Ishikawa (cell line): ENCODE results near the gene DAO.

Source experiments
- CEBPB ChIP-seq: IDR thresholded peaks from 2 replicates; pipeline ENCODE4 v1.6.1; 2012
- CREB1 ChIP-seq: IDR thresholded peaks from 2 replicates; pipeline ENCODE4 v1.6.1; 2012; ENCODE audit warnings: low read depth
- EGR1 ChIP-seq: IDR thresholded peaks from 2 replicates; pipeline ENCODE4 v1.6.1; 2012
- EP300 ChIP-seq: IDR thresholded peaks from 2 replicates; pipeline ENCODE4 v1.6.1; 2012; ENCODE audit warnings: borderline replicate concordance
- FOXM1 ChIP-seq: IDR thresholded peaks from 2 replicates; pipeline ENCODE4 v1.6.1; 2012; ENCODE audit warnings: low read depth, borderline replicate concordance
- MAX ChIP-seq: IDR thresholded peaks from 2 replicates; pipeline ENCODE4 v1.6.1; 2012
- NFIC ChIP-seq: IDR thresholded peaks from 2 replicates; pipeline ENCODE4 v1.6.1; 2012
- RAD21 ChIP-seq: IDR thresholded peaks from 2 replicates; pipeline ENCODE4 v1.6.1; 2012; ENCODE audit warnings: low read depth
- TAF1 ChIP-seq: IDR thresholded peaks from 2 replicates; pipeline ENCODE4 v1.6.1; 2012; ENCODE audit warnings: low read depth, mild to moderate bottlenecking
- TCF12 ChIP-seq: IDR thresholded peaks from 2 replicates; pipeline ENCODE4 v1.6.1; 2012; ENCODE audit warnings: low read depth
- TEAD4 ChIP-seq: IDR thresholded peaks from 2 replicates; pipeline ENCODE4 v1.6.1; 2012
- USF1 ChIP-seq: IDR thresholded peaks from 2 replicates; pipeline ENCODE4 v1.6.1; 2012
- YY1 ChIP-seq: IDR thresholded peaks from 2 replicates; pipeline ENCODE4 v1.6.1; 2012; ENCODE audit warnings: low read depth
- ZBTB7A ChIP-seq: IDR thresholded peaks from 2 replicates; pipeline ENCODE4 v1.6.1; 2012; ENCODE audit warnings: low read depth
- TF ChIP-seq, protein P1 (sequence below): IDR thresholded peaks from 2 replicates; pipeline ENCODE4 v1.6.1; 2012; ENCODE audit warnings: low read depth, mild to moderate bottlenecking

DAO gene

DNA sequence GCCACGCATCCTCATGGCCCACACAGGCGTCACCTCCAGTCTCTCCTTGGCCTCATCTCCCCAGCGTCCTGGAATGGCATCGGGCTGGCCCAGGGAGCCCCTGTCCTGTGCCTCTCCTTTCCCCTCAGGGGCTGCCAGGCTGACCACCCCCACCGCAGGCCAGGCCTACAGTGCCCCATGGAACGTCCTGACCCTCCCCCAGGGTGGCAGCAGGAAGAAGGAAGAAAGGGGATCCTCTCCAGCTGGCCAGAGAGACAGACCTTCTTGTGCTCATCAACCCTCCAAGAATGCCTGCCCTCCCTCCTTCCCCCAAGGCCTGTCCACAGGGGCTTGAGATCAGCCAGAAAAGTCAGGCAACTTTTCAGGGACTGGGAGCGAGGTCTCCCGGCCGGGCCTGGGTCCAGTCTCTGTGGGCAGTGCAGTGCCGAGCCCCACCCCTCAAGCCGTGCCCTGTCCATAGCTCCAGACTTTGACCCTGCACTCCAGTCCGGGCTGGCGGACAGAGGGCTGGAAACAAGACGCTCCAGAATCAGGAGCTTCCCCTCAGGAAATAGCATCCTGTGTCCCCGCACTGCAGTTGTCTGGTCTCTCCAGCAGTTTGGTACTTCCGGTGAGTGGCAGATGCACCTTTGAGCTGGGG lies at the start of gene DAO:
DAO (plus strand) TSS at position 478 of the 640 bp plus-strand sequence. CDS start 4,915 bp downstream, outside the sequence.
- TF ChIP-seq TAF1 = no peak
- TF ChIP-seq TEAD4 = no peak
- TF ChIP-seq TCF12 = no peak
- TF ChIP-seq CEBPB = no peak
- TF ChIP-seq RAD21 = no peak
- no peak for TF ChIP-seq EP300
- TF ChIP-seq USF1 = no peak
- TF ChIP-seq, protein P1, sequence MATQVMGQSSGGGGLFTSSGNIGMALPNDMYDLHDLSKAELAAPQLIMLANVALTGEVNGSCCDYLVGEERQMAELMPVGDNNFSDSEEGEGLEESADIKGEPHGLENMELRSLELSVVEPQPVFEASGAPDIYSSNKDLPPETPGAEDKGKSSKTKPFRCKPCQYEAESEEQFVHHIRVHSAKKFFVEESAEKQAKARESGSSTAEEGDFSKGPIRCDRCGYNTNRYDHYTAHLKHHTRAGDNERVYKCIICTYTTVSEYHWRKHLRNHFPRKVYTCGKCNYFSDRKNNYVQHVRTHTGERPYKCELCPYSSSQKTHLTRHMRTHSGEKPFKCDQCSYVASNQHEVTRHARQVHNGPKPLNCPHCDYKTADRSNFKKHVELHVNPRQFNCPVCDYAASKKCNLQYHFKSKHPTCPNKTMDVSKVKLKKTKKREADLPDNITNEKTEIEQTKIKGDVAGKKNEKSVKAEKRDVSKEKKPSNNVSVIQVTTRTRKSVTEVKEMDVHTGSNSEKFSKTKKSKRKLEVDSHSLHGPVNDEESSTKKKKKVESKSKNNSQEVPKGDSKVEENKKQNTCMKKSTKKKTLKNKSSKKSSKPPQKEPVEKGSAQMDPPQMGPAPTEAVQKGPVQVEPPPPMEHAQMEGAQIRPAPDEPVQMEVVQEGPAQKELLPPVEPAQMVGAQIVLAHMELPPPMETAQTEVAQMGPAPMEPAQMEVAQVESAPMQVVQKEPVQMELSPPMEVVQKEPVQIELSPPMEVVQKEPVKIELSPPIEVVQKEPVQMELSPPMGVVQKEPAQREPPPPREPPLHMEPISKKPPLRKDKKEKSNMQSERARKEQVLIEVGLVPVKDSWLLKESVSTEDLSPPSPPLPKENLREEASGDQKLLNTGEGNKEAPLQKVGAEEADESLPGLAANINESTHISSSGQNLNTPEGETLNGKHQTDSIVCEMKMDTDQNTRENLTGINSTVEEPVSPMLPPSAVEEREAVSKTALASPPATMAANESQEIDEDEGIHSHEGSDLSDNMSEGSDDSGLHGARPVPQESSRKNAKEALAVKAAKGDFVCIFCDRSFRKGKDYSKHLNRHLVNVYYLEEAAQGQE = no peak
- TF ChIP-seq CREB1 = no peak
- no peak for TF ChIP-seq EGR1

GRCh38 chr12:108831309-108831991 lies 48.4 kb upstream of the DAO start:
- TF ChIP-seq TEAD4 = no peak
- no peak for TF ChIP-seq CREB1
- no peak for TF ChIP-seq FOXM1

DNA sequence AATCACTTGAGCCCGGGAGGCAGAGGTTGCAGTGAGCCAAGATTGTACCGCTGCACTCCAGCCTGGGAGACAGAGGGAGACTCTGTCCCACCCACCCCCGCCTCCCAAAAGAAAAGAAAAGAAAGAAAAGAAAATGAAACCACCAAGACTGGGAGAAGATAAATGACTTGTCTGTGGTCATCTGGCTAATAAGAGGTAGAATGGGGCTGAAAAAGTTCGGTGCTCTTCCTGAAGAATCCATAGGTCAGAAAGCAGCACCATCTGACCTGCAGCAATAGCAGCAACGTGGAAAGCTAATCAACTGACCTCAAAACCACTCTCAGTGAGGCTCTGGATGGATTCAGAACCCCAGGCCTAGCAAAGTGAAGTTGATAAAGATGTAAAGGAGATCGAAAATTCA lies 47.7 kb upstream of the DAO start:
- TF ChIP-seq CREB1 = no peak
- no peak for TF ChIP-seq USF1
- no peak for TF ChIP-seq ZBTB7A
- no peak for TF ChIP-seq MAX
- TF ChIP-seq FOXM1 = no peak
- no peak for TF ChIP-seq TCF12

DNA sequence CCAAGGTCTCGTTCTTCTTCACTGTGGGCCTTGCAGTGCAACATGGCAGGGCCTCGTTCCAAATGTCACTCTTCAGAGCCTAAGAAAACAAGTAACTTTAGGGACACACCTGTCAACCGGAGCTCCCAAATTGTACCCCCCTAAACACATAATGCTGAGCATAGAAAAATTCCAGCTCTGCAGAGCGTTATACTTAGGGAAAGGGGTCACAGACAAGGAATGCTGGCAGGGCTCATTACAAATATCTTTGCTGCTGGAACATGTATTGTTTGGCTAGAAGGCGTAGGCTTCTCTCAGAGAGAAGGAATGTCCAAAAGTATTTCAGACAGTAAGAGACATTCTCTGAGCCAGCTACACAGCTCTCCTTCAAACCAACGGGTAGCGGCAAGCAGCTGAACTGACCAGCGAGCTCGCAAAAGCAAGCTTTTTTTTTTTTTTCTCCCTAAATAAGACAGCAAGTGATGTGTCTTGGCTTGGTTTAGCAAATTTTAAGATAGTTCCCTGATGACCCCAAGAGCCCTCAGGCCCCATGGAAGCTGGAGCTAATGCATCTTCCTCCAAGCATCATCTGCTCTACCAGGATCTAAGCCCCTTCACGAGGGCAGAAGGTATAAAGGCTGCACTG lies 47.0 kb upstream of the DAO start:
- TF ChIP-seq YY1 (no peak), TCF12 (peak; percentile 58), NFIC (peak; percentile 80), FOXM1 (peak; percentile 75; the same call in 1 of the 2 replicates), CREB1 (no peak), ZBTB7A (no peak), EGR1 (no peak), CEBPB (0 out of 2 replicates have a peak, but pooled peaks have one; percentile 5), MAX (no peak), RAD21 (no peak; the same call in 1 of the 2 replicates), TAF1 (no peak), TEAD4 (peak; percentile 92), EP300 (peak; percentile 80), USF1 (no peak)
- TF ChIP-seq, protein P1 = no peak

DNA sequence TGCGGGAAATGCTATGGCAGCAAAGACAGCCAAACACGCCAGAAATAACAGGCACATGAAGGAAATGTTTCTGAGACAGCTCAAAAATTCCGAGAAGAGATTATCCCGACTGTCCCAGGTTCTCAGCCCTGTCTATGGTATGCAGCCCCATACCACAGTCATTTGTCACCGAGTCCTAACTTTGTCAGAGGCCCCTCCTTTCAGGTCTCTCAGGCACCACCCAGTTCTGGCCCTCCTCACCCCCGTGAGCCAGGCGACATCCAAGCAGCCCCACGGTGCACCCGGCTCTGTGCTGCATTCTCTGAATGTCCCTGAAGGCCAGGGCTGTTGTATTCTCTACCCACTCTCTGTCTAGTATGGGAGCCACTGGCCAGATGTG lies 46.5 kb upstream of the DAO start:
- no peak for TF ChIP-seq EGR1
- peak; percentile 49; the same call in 1 of the 2 replicates for TF ChIP-seq NFIC
- no peak for TF ChIP-seq TAF1
- no peak for TF ChIP-seq CEBPB
- no peak for TF ChIP-seq ZBTB7A
- TF ChIP-seq, protein P1 = no peak
- no peak for TF ChIP-seq YY1
- no peak for TF ChIP-seq MAX
- peak; percentile 46 for TF ChIP-seq EP300
- 0 out of 2 replicates have a peak, but pooled peaks have one; percentile 8 for TF ChIP-seq FOXM1
- TF ChIP-seq USF1 = no peak
- TF ChIP-seq TCF12 = peak; percentile 7; the same call in 1 of the 2 replicates
- no peak for TF ChIP-seq CREB1
- TF ChIP-seq TEAD4 = peak; percentile 88
- no peak for TF ChIP-seq RAD21
